ENCODE data around the gene NAP1L1. TPM values are rescaled to one million over a fixed set of nuclear protein-coding genes. Genes with fewer than 3 reads are reported as not detected.
"Not testable (repeated sequence)": the region's sequence is repeated elsewhere in the genome, so short reads cannot be mapped to it uniquely, and the experiment has no call there.

NAP1L1 gene
- total RNA-seq, 4 donors from 2014 or later = 175 to 544 (median 399) TPM

- H3K4me1 ChIP-seq = no peaks in the 10 kb centered on the region
- intact Hi-C loops (cut with DNase I; ENCODE audit: low total_unique reads) = no loop called here
- no peak for TF ChIP-seq POLR2A (IDR thresholded peaks at IDR 0.05)
- TF ChIP-seq CTCF (IDR thresholded peaks at IDR 0.05) = no peak
- H3K4me3 ChIP-seq = no peak overlapping the region
- no peaks in the 10 kb centered on the region for H3K9me3 ChIP-seq
- H3K27me3 ChIP-seq = no peaks in the 10 kb centered on the region
- H3K36me3 ChIP-seq = no peaks in the 10 kb centered on the region
- no peak for DNase-seq
- H3K27ac ChIP-seq = no peak overlapping the region
Measured at GRCh38 chr12:75991753-75992152, 92.7 kb downstream of the NAP1L1 start.

DNA sequence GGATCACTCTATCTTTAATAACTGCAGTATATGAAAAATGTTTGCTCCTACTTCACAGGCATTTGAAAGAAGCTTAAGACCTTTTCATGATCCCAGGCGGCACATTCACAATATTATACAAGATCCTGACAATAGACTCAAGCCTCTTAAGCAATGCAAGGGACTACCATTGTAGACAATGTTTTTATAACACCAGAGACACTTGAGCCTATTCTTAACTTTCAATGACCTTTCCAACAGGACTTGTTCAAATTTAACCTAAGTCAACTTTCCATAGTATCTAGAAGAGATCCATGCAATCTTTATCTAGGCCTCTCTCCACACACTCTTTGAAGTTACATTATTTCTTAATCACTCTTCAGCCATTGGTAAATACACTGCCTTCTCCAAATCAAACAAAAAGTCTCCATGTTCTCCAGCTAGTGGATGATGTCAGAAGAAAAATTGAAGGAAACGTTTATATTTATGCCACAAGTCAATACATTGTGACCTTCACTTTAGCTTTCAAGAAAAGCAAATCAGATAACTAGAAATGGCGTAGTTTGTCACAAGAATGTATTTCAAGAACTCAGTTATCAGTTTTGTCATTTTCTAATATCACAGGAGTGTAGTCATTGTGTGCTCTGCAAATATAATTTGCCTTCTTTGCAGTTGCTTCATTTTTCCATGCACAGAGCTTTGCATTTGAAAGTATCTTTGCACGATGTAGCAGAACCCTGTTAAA lies 94.1 kb downstream of the NAP1L1 start:
- no peaks in the 10 kb centered on the region for H3K27me3 ChIP-seq
- H3K27ac ChIP-seq = no peak overlapping the region
- no peaks in the 10 kb centered on the region for H3K36me3 ChIP-seq
- no peak for TF ChIP-seq CTCF (IDR thresholded peaks at IDR 0.05)
- TF ChIP-seq POLR2A (IDR thresholded peaks at IDR 0.05) = no peak
- H3K4me1 ChIP-seq = no peaks in the 10 kb centered on the region
- no peak overlapping the region for H3K4me3 ChIP-seq
- intact Hi-C loops (cut with DNase I; ENCODE audit: low total_unique reads) = no loop called here
- no peaks in the 10 kb centered on the region for H3K9me3 ChIP-seq
- DNase-seq = no peak

DNA sequence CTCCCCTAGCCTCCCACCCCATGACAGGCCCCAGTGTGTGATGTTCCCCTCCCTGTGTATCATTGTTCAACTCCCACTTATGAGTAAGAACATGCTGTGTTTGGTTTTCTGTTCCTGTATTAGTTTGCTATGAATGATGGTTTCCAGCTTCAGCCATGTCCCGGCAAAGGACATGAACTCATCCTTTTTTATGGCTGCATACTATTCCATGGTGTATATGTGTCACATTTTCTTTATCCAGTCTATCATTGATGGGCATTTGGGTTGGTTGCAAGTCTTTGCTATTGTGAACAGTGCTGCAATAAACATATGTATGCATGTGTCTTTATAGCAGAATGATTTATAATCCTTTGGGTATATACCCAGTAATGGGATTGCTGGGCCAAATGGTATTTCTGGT lies 96.8 kb downstream of the NAP1L1 start:
- intact Hi-C loops (cut with DNase I; ENCODE audit: low total_unique reads); H3K4me1 ChIP-seq; H3K9me3 ChIP-seq; H3K27me3 ChIP-seq; H3K36me3 ChIP-seq; H3K27ac ChIP-seq; DNase-seq; H3K4me3 ChIP-seq: not testable (repeated sequence)

Other genes with a start within 250 kb of the NAP1L1 start
- gene PHLDA1, start 52.9 kb downstream of the NAP1L1 start, total RNA-seq = 10 to 100 TPM in 1 of 4 donors, 1 to 10 TPM in 2, under 1 TPM in 1; 0.59 to 34.8 (median 6.7) TPM

Measured in uterus (tissue), 4 donors.